Measurements from ENCODE around the gene RARB. TPM values are rescaled to one million over a fixed set of nuclear protein-coding genes. Genes with fewer than 3 reads are reported as not detected.

The RARB gene
- polyA plus RNA-seq, 1 donor (not counting 4 experiments of a cell fraction or from before 2014, with no cell fraction given), result 0.03 TPM

GRCh38 chr3:25536521-25537391, 108.7 kb downstream of the RARB start:
- DNase-seq (ENCODE audit: low read depth, low spot score), result no peak
- no peak overlapping the region for H3K4me3 ChIP-seq (ENCODE audit: control insufficient read depth in 2 of 3, extremely low read depth in 1 of 3, insufficient read depth in 2 of 3, low read depth in 1 of 3, low read length in 3 of 3)
- no peaks in the 10 kb centered on the region for H3K36me3 ChIP-seq (ENCODE audit: control insufficient read depth in 2 of 2, extremely low read depth in 1 of 2, insufficient read depth in 2 of 2, low read length in 2 of 2)
- H3K9ac ChIP-seq (ENCODE audit: control insufficient read depth, extremely low read depth, insufficient read depth, low read length), result no peak overlapping the region
- no peaks in the 10 kb centered on the region for H3K79me2 ChIP-seq (ENCODE audit: control insufficient read depth, insufficient read depth, low read length)
- FAIRE-seq, result no peak
- H3K4me2 ChIP-seq (ENCODE audit: control insufficient read depth, extremely low read depth, insufficient read depth, low read depth, low read length), result no peak overlapping the region
- no peaks in the 10 kb centered on the region for H4K20me1 ChIP-seq (ENCODE audit: control insufficient read depth, extremely low read depth, insufficient read depth, low read length)
- H3K9me3 ChIP-seq (ENCODE audit: control insufficient read depth, low read depth, low read length), result no peaks in the 10 kb centered on the region
- no peak overlapping the region for H3K27ac ChIP-seq (ENCODE audit: control insufficient read depth, insufficient read depth, low read length)
- no peak overlapping the region for H2AFZ ChIP-seq (ENCODE audit: control insufficient read depth, low read length)
- no peaks in the 10 kb centered on the region for H3K9me1 ChIP-seq (ENCODE audit: control insufficient read depth, extremely low read depth, insufficient read depth, low read length)
- dilution Hi-C loops (cut with MboI; ENCODE audit: extremely low pct_ligation_motif_present, low sequenced_read_pairs), result no loop called here
- TF ChIP-seq EZH2 (IDR thresholded peaks at IDR 0.05; ENCODE audit: low read length), result no peak
- no peak for TF ChIP-seq CTCF (optimal IDR thresholded peaks at IDR 0.05 in 1 of 3, IDR thresholded peaks at IDR 0.05 in 1 of 3, conservative IDR thresholded peaks at IDR 0.05 in 1 of 3; ENCODE audit: extremely low read depth in 1 of 3, insufficient read depth in 2 of 3, low read length in 3 of 3)
- H3K27me3 ChIP-seq (ENCODE audit: control insufficient read depth, extremely low read depth, insufficient read depth, low read length), result no peaks in the 10 kb centered on the region
- H3K4me1 ChIP-seq (ENCODE audit: control insufficient read depth, extremely low read depth, insufficient read depth, low read length), result no peaks in the 10 kb centered on the region

DNA sequence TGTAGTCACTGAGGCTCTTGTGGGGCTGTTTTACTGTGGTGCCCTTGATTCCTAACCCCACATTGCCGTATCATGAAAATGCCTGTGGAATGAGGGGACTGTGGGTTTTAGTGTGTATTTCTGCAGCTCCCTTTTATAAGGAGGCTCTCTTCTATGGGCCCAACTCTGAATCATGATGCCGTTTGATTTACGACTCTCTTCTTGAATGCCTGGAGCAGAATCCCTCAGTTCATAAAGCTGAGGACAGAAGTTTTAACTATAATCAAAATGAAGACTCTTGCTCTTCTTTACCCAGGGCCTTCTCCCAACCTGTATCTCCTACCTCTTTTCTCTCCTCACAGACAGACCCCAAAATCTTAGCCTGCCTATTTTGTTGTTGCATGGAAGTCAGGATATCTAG, 109.5 kb downstream of the RARB start:
- H4K20me1 ChIP-seq (ENCODE audit: control insufficient read depth, extremely low read depth, insufficient read depth, low read length), result no peaks in the 10 kb centered on the region
- dilution Hi-C loops (cut with MboI; ENCODE audit: extremely low pct_ligation_motif_present, low sequenced_read_pairs), result no loop called here
- no peak for FAIRE-seq

More for the DNA sequence above, 109.5 kb downstream of the RARB start:
- Histone ChIP-seq H3K27me3 (ENCODE audit: control insufficient read depth, extremely low read depth, insufficient read depth, low read length) (no peaks in the 10 kb centered on the region), H3K9me3 (ENCODE audit: control insufficient read depth, low read depth, low read length) (no peaks in the 10 kb centered on the region), H3K9me1 (ENCODE audit: control insufficient read depth, extremely low read depth, insufficient read depth, low read length) (no peaks in the 10 kb centered on the region), H3K4me3 (ENCODE audit: control insufficient read depth in 2 of 3, extremely low read depth in 1 of 3, insufficient read depth in 2 of 3, low read depth in 1 of 3, low read length in 3 of 3) (no peak overlapping the region), H3K4me2 (ENCODE audit: control insufficient read depth, extremely low read depth, insufficient read depth, low read depth, low read length) (no peak overlapping the region), H3K4me1 (ENCODE audit: control insufficient read depth, extremely low read depth, insufficient read depth, low read length) (no peaks in the 10 kb centered on the region), H2AFZ (ENCODE audit: control insufficient read depth, low read length) (no peak overlapping the region), H3K79me2 (ENCODE audit: control insufficient read depth, insufficient read depth, low read length) (no peaks in the 10 kb centered on the region), H3K36me3 (ENCODE audit: control insufficient read depth in 2 of 2, extremely low read depth in 1 of 2, insufficient read depth in 2 of 2, low read length in 2 of 2) (no peaks in the 10 kb centered on the region), H3K27ac (ENCODE audit: control insufficient read depth, insufficient read depth, low read length) (no peak overlapping the region), H3K9ac (ENCODE audit: control insufficient read depth, extremely low read depth, insufficient read depth, low read length) (no peak overlapping the region)
- DNase-seq (ENCODE audit: low read depth, low spot score), result no peak
- TF ChIP-seq CTCF (optimal IDR thresholded peaks at IDR 0.05 in 1 of 3, IDR thresholded peaks at IDR 0.05 in 1 of 3, conservative IDR thresholded peaks at IDR 0.05 in 1 of 3; ENCODE audit: extremely low read depth in 1 of 3, insufficient read depth in 2 of 3, low read length in 3 of 3) (no peak), EZH2 (IDR thresholded peaks at IDR 0.05; ENCODE audit: low read length) (no peak)
